Astrocyte (in vitro differentiated cells and primary cell): Measurements from ENCODE around the gene CPNE1.

Source experiments
- CTCF ChIP-seq: IDR thresholded peaks from 2 replicates; pipeline ENCODE4 v1.5.1; 2011; ENCODE audit warnings: low read depth, mild to moderate bottlenecking, inconsistent platforms, low read length, moderate library complexity; ENCODE audit not compliant: insufficient read depth
- EZH2 ChIP-seq: IDR thresholded peaks from 2 replicates; pipeline ENCODE4 v1.6.1; 2012; ENCODE audit warnings: mild to moderate bottlenecking, low read length, inconsistent platforms; ENCODE audit not compliant: insufficient read depth

GRCh38 chr20:35601990-35602389, 62.7 kb downstream of the CPNE1 start:
- no peak for TF ChIP-seq CTCF
- no peak for TF ChIP-seq EZH2
